ENCODE data around the gene CNTNAP2.

DNA sequence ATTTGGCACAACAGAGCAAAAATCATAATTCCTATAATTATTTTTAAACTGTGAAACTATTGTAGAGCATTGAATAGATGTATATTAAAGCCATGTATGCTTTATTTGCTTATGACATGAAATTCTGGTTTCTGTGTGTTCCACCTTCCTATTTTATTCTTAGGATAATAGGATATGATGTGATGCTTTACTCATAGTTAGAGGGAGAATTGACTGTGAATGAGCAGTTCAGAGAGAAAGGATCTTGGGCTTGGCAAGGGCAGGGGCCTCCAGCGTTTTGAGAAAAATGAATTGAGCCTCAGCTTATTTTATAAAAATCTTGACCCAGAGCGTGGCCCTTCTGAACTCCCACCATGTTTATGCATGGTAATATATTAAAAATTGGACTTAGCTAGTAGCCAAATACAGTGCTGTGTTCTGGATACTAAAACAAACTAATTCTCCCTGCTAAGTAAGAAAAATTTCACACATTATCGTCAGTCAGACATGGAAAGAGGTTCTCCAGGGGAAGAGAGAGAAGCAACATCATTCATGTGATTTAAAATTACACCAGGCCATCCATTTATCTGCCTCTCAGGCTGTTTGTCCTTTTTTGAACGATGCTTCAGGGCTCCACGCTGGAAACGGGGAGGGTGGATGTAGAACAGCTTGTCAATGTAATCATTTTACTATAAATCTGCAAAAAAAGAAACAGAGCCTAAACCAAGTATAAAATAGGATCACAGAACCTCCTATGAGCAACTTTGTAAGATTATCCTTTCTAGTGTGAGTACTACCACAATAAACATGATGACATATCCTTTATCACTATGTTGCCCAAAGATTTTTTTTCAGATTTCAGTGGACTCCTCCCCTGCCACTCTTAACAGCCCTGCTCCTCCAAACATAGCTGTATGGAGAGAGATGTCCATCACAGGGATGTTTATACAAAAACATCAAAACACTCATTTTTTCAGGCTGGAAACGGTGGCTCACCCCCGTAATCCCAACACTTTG is 2215.9 kb downstream of the CNTNAP2 start:
- no peak for TF ChIP-seq POLR2A (IDR thresholded peaks at IDR 0.05; ENCODE audit: low read length)
- no peak for TF ChIP-seq GATA1 (IDR thresholded peaks at IDR 0.05; ENCODE audit: low read depth, low read length)
